Measurements from ENCODE around the gene PARVB. TPM values are rescaled to one million over a fixed set of nuclear protein-coding genes. Genes with fewer than 3 reads are reported as not detected.

The PARVB gene
- polyA plus RNA-seq, 3 donors, result 20.8 to 24.2 (median 23.5) TPM

DNA sequence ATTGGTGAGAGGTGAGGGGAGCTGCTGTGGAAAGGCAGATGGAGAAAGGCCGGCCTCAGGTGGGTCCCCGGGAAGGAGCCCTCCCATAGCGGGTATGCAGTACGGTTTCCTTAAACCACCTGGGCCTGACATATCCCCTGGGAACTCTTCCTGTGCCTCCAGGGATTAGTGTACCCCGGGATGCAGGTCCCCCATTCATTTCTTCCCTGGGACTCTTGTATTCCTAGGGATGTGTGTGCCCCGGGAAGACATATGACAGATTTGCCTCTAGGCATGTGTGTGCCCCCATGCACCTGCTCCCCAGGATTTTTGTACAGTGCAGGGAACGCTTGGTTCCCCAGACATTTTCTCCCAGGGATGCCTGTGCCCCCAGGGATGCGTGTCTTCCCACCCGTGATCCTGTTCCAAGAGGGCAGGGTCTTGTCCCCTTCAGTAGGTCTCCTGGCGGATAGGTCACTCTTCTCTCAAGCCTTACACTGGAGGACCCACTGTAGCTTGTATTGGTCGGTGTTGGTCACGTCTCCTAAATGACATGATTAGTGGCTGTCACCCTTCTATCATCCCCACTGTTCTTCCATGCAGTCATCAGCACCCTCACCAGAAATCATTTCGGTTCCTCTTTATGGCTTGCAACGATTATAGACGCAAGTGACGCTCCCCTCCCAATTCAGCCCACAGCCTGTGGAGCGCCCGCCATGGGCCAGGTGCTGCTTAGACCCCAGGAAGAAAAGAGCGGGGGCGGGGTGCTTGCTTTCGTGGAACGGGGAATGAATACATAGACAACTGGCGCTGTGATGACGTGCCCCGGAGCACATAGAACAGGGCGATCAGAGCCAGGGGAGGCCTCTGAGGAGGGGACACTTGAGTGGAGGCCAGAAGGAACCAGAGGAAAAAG, 1.3 kb downstream of the PARVB start:
- no peak for DNase-seq (ENCODE audit: low read depth in 3 of 3, low spot score in 2 of 3)

DNA sequence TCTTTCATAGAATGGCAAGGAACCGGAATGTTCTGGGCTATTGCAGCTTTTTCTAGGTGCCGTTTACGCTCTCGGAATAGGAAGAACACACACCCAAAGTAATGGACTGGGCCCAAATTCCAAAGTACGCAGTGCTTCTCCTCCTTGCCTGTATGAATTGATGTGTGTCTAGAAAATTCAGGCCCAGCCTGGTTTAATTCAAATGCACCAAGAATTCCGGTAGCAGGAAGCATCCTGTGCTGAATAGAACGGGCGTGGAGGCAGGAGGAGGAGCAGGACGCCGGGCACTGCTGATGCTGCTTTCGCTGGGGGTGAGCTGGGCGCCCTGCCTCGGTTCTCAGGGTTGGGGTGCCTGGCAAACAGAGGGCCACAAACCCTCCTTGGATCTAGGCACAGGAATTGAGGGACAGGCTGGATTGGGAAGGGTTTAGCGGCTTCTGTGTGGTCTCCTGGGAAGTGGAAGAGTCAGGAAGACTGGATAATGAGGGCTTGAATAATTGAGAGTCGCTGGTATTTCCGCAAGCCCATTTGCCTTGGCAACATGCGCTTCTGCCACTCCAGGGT, 2.0 kb downstream of the PARVB start:
- no peak for DNase-seq (ENCODE audit: low read depth in 3 of 3, low spot score in 2 of 3)

DNA sequence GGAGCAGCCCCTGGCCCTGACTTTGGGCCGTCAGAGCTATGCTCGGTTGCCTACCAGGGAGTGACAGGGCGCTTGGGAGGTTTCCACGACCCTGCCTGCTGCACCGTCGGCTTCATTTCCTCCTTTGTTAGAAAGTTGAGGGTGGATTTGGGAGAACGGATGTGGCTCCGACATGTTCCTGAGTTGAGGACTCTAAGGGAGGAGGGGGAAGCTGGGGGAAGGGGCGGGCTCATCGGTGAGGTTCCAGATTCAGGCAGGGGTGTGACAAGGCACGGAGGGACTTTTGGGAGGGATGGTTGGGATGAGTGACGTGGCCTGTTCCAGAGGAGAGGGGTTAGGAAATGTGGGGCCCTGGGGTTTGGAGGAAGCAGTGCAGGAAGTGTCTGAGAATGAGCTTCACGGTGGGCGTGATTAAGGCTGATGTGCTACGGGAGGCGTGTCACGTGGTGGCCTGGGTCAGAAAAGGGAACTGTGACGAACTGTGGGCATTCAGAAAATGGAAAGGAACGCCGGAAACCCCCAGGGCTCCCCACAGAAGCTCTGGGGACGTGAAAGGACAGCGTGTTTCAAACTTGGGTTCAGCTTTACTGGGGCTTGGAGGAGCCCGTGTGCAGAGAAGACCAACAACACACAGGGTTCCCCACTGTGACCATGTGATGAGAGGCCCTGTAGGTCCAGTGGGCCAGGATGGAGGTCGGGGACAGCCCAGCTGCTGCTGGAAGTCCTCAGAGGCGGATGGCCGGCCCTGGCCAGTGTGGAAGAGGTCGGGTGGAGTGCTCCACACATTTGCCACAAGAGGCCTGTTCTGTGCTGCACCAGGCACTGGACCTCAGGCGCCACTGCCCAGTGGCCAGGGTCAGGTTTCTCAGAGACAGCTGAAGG, 2.8 kb downstream of the PARVB start:
- no peak for DNase-seq (ENCODE audit: low read depth in 3 of 3, low spot score in 2 of 3)

DNA sequence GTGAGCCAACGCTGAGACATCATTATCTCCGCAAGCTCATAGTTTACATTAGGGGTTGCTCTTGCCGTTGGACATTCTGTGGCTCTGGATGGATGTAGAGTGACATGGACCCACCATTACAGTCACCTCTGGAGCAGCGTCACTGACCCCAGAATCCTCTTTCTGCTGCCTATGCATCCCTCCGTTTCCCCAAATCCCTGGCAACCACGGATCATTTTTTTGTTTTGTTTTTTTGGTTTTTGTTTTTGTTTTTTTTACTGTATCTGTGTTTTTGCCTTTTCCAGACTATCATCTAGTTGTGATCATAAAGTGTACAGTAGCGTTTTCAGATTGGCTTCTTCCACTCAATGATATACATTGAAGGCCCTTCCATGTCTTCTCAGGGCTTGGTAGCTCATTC, 4.0 kb downstream of the PARVB start:
- DNase-seq (ENCODE audit: low read depth in 3 of 3, low spot score in 2 of 3), result no peak

DNA sequence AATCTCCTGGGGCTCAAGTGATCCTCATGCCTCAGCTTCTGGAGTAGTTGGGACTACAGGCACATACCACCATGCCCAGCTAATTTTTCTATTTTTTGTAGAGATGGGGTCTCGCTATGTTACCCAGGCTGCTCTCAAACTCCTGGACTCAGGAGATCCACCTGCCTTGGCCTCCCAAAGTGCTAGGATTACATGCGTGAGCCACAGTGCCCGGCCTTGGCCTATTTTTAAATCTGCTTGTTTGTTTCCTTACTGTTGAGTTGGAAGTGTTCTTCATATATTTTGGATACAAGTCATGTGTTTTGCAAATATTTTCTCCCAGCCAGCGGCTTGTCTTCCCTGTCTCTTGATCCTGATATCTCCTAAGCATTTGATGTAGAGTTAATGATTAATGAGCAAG, 5.0 kb downstream of the PARVB start:
- no peak for DNase-seq (ENCODE audit: low read depth in 3 of 3, low spot score in 2 of 3)

DNA sequence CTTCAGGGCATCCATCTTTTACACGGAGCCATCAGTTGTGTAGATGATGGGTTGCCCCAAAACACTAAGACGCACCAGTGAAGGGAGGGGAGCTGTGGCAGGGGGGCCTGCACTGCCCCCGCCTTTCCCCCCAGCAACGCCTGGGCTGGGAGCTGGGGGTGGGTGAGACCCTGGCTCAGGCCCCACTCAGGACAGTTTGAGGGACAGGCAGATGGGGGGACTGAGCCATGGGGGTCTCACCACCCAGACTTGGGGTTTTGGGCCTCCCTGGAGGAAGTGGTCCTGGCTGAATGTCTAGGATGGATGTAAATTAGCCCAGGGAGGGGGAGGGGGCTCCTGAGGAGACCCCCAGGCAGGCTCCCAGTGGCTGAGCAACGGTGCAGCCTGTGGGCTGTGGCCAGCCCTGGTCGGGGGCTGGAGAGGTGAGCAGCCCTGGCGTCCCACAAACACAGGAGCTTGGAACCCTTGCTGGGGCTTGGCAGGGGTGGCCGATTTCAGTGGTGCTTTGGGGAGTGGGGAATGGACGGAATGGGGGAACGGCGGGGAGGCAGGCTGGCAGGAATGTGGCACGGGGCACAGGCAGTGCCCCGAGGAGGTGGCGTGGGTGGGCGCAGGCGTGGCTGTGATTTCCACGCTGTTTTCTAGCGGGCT, 6.1 kb downstream of the PARVB start:
- DNase-seq (ENCODE audit: low read depth in 3 of 3, low spot score in 2 of 3), result no peak

DNA sequence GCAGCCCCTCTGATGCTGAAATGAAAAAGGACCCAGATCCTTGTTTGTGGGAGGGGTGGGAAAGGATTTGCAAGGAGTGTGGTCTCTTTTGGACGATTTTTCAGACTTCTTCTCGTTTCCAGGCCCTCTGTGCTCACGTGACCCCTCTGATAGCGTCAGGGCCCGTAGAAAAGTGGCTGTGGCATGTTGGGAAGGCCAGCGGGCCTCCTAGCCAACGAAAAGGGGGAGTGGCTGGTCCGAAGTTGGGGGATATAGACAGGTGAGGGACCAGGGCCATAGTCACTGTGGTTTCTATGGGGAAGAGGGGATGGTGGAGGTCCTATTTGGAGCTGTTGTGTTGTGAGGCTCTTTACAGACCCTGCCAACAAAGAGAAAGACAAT, 6.6 kb downstream of the PARVB start:
- no peak for DNase-seq (ENCODE audit: low read depth in 3 of 3, low spot score in 2 of 3)

DNA sequence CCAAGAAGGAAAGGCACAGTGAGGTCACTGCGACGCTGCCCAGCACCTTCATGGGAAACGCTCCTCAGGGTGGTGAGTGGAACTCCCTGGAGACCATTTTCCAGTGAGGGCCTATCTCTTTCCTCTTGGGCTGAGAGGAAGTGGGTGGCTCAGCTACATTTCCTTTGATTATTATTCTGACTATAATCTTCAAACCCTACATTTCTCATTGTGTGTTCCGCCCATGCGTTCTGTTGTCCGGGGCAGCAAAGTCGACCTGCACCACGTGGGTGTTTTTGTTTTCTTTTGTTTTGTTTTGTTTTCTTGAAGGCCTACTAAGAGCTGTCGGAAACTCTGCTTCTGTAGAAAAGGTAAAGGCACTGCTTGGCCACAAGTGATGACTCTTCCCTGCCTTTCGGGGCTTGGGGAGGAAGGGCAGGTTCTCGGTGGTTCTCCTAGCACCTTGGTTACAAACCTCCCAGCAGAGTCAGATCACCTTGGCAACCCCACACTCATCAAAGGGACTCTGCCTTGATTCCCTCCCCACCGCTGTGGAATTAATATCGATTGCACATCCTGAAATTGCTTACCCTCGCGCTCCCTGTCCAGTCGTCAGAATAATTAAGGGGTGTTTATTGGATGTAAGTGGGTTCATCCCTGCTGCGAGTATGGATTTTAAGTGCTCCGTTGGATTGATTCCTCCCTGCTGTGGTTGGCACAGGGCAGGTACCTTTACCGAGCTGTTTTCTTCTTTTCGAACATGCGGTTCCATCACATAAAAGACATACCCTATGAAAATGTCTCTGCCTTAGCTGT, 7.3 kb downstream of the PARVB start:
- no peak for DNase-seq (ENCODE audit: low read depth in 3 of 3, low spot score in 2 of 3)

DNA sequence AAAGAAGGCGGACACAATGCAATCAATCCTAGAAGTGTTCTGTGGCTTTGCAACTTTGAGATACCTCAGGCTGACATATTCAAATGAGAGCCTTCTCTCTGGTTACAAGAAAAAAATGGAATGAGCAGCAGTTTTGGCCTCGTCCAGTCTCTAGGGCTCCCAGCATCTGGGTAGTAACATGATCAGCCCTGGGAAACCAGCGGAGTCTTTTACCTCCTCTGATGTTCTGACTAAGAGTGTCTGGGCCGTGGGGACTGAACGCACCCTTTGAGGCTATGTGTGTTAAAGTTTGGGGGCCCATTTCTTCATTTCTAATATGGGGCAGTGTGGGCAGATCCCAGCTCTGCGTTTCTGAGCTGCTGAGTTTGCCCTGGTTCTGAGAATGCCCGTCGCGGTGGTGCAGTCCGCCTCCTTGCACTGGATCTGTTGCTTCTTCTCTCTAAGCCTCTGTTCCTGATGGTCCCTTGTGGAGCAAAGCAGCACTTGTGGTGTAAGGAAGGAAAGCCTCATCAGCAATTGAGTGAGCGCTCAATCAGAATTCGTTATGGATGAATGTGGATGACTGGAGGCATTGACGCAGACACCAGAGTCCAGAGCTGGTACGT, 8.1 kb downstream of the PARVB start:
- no peak for DNase-seq (ENCODE audit: low read depth in 3 of 3, low spot score in 2 of 3)

DNA sequence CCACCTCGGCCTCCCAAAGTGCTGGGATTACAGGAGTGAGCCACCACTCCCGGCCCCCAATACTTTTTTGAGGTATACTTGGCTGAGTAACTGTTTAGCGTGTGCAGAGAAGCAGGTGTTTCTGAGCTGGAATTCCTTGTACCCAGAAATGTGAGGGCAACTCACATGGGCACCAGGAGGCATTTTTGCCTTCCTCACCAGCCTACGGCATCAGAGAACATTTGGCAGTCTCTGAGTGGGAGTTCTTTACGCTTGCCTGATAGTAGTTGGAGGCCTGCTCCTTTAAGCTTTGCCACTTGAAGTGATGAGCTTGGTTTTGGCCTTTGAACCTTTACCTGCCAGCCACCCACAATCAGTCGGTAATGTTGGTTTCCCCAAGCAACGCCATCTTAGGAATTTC, 9.2 kb downstream of the PARVB start:
- DNase-seq (ENCODE audit: low read depth in 3 of 3, low spot score in 2 of 3), result no peak

DNA sequence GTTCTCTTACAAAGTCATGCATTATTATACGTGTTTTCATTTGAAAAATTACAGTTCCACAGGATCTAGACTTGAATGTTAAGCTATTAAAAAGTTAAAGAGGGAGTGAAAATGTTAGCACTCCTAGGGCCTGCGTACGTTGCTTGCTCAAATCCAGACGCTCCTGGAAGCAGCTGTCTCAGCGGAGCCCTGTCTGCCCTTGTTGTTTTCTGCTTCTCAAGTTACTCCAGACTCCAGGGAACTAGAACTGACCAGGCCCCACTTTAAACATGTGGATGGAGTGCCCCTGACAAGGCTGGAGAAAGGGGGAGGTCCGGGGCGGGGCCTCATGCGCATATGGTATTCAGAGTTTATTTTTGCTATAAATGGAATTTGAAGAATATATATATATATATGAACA, 9.6 kb downstream of the PARVB start:
- DNase-seq (ENCODE audit: low read depth in 3 of 3, low spot score in 2 of 3), result peak in 1 of 3 donors; percentile 54

DNA sequence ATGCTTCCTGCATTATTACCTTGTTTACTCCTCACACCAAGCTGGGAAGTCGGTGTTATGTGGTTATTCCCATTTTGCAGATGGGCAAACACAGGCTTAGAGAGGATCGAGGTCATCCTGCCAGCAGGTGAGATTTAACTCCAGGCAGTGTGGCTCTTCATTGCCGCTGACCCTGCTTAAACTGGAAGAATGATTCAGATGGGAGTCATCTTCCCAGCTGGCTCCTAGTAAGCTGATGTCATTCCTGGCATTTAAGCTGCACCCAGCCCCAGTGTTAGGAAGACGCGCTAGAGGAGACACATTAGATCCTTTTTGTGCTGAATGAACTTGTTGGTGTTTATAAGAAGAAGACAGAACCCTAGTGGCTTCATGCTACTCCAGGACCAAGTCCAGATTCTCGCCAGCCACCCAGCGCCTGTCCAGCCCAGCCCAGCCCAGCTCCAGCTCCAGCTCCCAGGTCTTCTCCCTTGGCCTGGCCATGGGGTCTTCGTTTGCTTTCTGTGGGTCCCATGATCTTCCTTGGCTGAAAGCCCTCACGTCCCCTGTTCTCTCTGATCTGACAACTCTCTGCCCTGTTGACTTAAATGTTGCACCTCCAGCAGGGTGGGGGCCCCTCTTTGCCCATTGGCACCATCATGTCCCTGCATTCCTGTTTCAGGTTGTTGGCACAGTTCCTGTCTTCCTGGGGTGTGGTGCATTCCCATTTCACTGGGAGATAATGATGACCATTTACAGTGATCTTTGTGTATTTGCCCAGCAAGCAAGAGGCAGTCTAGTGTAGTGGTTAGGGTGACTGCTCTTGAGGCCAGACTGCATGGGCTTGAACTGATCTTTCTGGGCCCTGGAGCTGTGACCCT, 13.6 kb downstream of the PARVB start:
- no peak for DNase-seq (ENCODE audit: low read depth in 3 of 3, low spot score in 2 of 3)

DNA sequence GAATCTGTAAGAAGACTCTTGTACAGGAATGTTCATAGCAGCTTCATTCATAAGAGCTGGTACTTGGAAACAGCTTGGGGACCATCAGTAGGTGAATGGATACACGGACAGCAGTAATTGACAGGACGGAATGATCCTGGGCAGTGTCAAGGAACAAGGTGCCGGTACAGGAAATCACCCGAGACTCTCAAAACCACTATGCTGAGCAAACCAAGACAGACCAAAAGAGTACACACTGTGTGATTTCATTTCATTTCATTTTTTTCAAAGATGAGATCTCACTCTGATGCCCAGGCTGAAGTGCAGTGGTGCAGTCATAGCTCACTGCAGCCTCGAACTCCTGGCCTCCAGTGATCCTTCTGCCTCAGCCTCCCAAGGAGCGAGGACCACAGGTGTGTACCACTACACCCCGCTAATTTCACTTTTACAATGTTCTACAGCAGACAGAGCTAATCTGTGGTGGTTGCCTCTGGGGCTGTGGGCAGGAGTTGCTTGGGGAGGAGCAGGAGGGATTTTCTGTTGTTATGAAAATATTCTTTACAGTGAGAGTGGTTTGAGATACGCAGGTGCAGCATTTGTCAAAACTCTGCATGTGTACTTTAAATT, 15.6 kb downstream of the PARVB start:
- no peak for DNase-seq (ENCODE audit: low read depth in 3 of 3, low spot score in 2 of 3)

DNA sequence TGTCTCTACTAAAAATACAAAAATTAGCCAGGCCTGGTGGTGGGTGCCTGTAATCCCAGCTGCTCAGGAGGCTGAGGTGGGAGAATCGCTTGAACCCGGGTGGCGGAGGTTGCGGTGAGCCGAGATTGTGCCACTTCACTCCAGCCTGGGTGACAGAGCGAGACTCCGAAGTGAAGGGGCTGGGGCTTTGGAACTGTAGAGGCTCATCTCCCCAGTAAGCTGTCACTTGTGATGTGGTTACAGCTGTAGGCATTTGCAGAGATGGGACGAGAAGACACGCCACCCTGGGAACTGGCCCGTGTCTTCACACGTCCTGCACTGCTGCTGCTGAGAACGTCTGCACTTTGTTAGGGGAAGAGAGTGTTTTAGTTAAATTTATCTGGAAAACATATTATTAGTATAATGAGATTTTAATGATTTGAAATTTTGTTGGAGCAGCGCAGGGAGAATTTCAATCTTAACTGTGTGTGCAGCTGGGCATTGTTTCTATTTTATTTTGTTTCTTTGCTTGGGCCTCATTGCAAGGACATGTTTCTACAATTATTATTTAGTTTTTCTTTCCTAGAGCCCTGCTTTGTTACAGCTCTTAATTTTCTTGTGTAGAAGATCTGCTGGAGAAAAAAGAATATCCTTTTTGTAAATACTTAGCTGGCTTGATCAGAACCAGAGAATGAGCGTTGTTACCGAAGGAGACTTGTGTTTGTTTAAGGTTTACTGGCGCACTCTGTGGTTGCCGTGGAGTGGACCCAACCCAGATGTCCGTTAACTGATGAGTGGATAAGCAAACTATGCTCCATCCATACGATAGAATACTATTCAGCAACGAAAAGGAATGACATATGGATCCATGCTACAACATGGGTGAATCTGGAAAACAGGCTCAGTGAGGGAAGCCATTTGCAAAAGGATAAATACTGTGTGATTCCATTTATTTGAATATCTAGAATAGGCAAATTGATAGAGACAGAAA, 18.4 kb downstream of the PARVB start:
- no peak for DNase-seq (ENCODE audit: low read depth in 3 of 3, low spot score in 2 of 3)

DNA sequence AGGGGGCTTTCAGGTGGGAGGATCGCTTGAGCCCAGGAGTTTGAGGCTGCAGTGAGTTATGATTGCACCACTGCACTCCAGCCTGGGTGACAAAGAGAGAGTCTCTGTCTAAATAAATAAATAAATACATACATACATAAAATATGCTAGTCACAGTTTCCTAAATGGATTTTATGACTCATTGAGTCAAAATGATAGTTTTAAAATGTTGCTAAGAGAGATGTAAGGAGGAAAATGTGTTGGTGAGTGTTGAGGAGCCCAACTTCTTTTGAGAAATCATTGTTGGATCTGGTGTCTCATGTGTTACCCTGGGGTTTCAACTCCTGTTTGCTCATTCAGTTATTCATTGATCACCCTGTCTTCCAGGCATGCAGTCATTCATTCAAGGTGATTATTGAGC, 21.0 kb downstream of the PARVB start:
- DNase-seq (ENCODE audit: low read depth in 3 of 3, low spot score in 2 of 3), result no peak

DNA sequence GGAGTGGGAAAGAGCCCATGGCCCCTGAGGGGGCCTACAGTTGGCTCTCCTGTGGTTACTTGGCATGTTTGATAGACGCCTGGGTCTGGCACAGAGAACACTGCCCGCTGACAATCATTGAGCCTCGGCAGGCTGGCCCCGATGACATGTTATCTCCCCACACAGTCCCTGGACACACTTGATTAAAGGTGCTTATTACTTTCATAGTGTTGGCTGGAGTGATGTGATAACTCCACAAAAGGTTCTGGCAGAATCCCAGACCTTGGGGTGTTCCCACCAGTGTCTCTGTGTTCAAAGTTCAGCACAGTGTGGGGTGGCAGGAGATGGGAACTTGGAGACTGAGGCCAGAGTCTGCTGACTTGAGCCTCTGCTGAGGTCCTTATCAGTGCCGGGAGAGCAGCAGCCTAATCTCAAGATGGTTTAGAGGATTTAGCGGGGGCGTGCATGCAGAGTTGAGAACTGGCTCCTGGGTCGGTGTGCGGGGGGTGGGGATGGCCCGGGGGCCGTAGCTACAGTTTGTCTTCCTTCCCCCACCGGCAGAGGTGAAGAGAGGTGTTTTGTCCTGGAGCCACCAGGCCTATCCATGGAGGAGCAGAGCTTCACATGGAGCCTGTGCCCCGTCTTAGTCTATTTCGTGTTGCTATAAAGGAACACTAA, 22.5 kb downstream of the PARVB start:
- DNase-seq (ENCODE audit: low read depth in 3 of 3, low spot score in 2 of 3), result no peak

DNA sequence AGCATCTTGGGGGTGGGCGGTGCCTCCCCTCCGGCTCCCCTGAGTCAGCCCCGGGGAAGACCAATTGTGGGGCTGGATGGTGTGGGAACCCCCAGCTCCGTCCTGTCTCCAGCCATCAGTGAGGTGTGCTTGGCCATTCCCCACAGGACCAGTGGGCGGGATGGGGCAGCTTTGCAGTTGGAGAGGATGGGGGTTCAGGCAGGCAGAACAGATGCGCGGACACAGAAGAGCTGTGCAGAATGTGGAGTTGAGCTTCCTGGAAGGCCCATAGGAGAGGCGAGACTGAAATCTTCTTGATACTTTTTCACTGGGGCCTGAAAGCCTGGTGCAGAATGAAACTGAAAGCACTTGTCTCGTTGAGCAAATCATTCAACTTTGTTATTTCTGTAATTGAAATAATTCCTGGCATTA, 23.8 kb downstream of the PARVB start:
- DNase-seq (ENCODE audit: low read depth in 3 of 3, low spot score in 2 of 3), result no peak
